Measurements from ENCODE around the gene FOSL2.
"Not testable (repeated sequence)": the region's sequence is repeated elsewhere in the genome, so short reads cannot be mapped to it uniquely, and the experiment has no call there.

The FOSL2 gene

GRCh38 chr2:28357948-28358667 is 34.5 kb upstream of the FOSL2 start:
- DNase-seq = no peak

GRCh38 chr2:28358668-28359201 is 33.9 kb upstream of the FOSL2 start:
- no peak for DNase-seq

- DNase-seq = peak; percentile 18
Measured at GRCh38 chr2:28359222-28360057, 33.2 kb upstream of the FOSL2 start.

- no peak for DNase-seq
Measured at GRCh38 chr2:28360058-28360717, 32.5 kb upstream of the FOSL2 start.

- no peak for DNase-seq
Measured at GRCh38 chr2:28360718-28361293, 31.9 kb upstream of the FOSL2 start.

- DNase-seq = no peak
Measured at GRCh38 chr2:28361991-28362710, 30.5 kb upstream of the FOSL2 start.

- DNase-seq = no peak
Measured at GRCh38 chr2:28362991-28363521, 29.6 kb upstream of the FOSL2 start.

GRCh38 chr2:28363686-28364280 is 28.9 kb upstream of the FOSL2 start:
- DNase-seq = no peak

- no peak for DNase-seq
Measured at GRCh38 chr2:28364610-28365009, 28.0 kb upstream of the FOSL2 start.

GRCh38 chr2:28365158-28365557 is 27.5 kb upstream of the FOSL2 start:
- DNase-seq = no peak

- no peak for DNase-seq
Measured at GRCh38 chr2:28366149-28366495, 26.5 kb upstream of the FOSL2 start.

GRCh38 chr2:28366496-28367282 is 26.0 kb upstream of the FOSL2 start:
- no peak for DNase-seq

GRCh38 chr2:28367667-28368356 is 24.8 kb upstream of the FOSL2 start:
- DNase-seq = no peak

- no peak for DNase-seq
Measured at GRCh38 chr2:28368357-28368798, 24.3 kb upstream of the FOSL2 start.

- DNase-seq = no peak
Measured at GRCh38 chr2:28369358-28369757, 23.3 kb upstream of the FOSL2 start.

GRCh38 chr2:28370354-28370753 is 22.3 kb upstream of the FOSL2 start:
- no peak for DNase-seq

GRCh38 chr2:28371728-28372127 is 20.9 kb upstream of the FOSL2 start:
- DNase-seq = not testable (repeated sequence)

GRCh38 chr2:28373854-28374253 is 18.8 kb upstream of the FOSL2 start:
- DNase-seq = no peak

- no peak for DNase-seq
Measured at GRCh38 chr2:28374331-28374730, 18.3 kb upstream of the FOSL2 start.

- no peak for DNase-seq
Measured at GRCh38 chr2:28375236-28375635, 17.4 kb upstream of the FOSL2 start.

Measured in NCI-H146 (cell line).